Bronchial epithelial cell (primary cell): ENCODE measurements around the gene FNDC3B. TPM values are rescaled to one million over a fixed set of nuclear protein-coding genes. Genes with fewer than 3 reads are reported as not detected.

ENCODE experiments used
- DNase-seq: peaks from one replicate; pipeline ENCODE4 v3.0.0-alpha.2; 2010; ENCODE audit warnings: low read depth
- FAIRE-seq: peaks from 2 replicates; lab custom pipeline; 2011; peaks lifted over from hg19 to GRCh38; lab: Jason Lieb, UNC
- H3K27me3 ChIP-seq: 2 replicates; pipeline ENCODE4 v1.5.1; 2011; ENCODE audit warnings: low read length; ENCODE audit not compliant: control insufficient read depth, insufficient read depth
- H3K36me3 ChIP-seq: 2 replicates; pipeline ENCODE4 v1.5.1; 2011; ENCODE audit warnings: low read length; ENCODE audit not compliant: control insufficient read depth, insufficient read depth
- H3K4me3 ChIP-seq: 2 replicates; pipeline ENCODE4 v1.5.1; 2011; ENCODE audit warnings: mild to moderate bottlenecking, low read depth, low read length, control low read depth
- CTCF ChIP-seq: IDR thresholded peaks from 2 replicates; pipeline ENCODE4 v1.5.1; 2011; ENCODE audit warnings: mild to moderate bottlenecking, moderate library complexity, low read length, control low read depth, inconsistent platforms; ENCODE audit not compliant: insufficient read depth, severe bottlenecking
- total RNA-seq: library from RNA; depleted of rRNA; stranded (reverse); fragments of >200 nt; gene quantifications from 2 replicates; pipeline ENCODE4 v1.2.1, GENCODE V29; 2014

The FNDC3B gene
- total RNA-seq, 1 donor from 2014 or later: 39.2 TPM

- Histone ChIP-seq H3K36me3 (peaks cover 18% of the 10 kb centered on the region), H3K27me3 (no peaks in the 10 kb centered on the region), H3K4me3 (no peak overlapping the region)
- TF ChIP-seq CTCF: no peak
- no peak for DNase-seq
- FAIRE-seq: no peak
Measured at GRCh38 chr3:172340583-172340982, 301.2 kb downstream of the FNDC3B start.

- peak; percentile 52 for TF ChIP-seq CTCF
- peaks cover 19% of the 10 kb centered on the region for H3K36me3 ChIP-seq
- H3K4me3 ChIP-seq: no peak overlapping the region
- FAIRE-seq (no peak), DNase-seq (peak; percentile 71)
- H3K27me3 ChIP-seq: no peaks in the 10 kb centered on the region
Measured at GRCh38 chr3:172341482-172342059, 302.2 kb downstream of the FNDC3B start.

- no peak for DNase-seq
- peaks cover 20% of the 10 kb centered on the region for H3K36me3 ChIP-seq
- no peaks in the 10 kb centered on the region for H3K27me3 ChIP-seq
- no peak for FAIRE-seq
- no peak overlapping the region for H3K4me3 ChIP-seq
- no peak for TF ChIP-seq CTCF
Measured at GRCh38 chr3:172342097-172342659, 302.8 kb downstream of the FNDC3B start.

GRCh38 chr3:172343117-172343516 lies 303.7 kb downstream of the FNDC3B start:
- no peak for TF ChIP-seq CTCF
- H3K27me3 ChIP-seq: no peaks in the 10 kb centered on the region
- DNase-seq (no peak), FAIRE-seq (no peak)
- H3K36me3 ChIP-seq: peaks cover 21% of the 10 kb centered on the region
- no peak overlapping the region for H3K4me3 ChIP-seq

GRCh38 chr3:172343979-172344378 lies 304.6 kb downstream of the FNDC3B start:
- no peaks in the 10 kb centered on the region for H3K27me3 ChIP-seq
- FAIRE-seq: no peak
- H3K4me3 ChIP-seq: no peak overlapping the region
- no peak for DNase-seq
- peaks cover 21% of the 10 kb centered on the region for H3K36me3 ChIP-seq
- TF ChIP-seq CTCF: no peak

- H3K27me3 ChIP-seq: no peaks in the 10 kb centered on the region
- no peak for FAIRE-seq
- no peak for TF ChIP-seq CTCF
- H3K36me3 ChIP-seq: peaks cover 21% of the 10 kb centered on the region
- DNase-seq: no peak
- H3K4me3 ChIP-seq: no peak overlapping the region
Measured at GRCh38 chr3:172346161-172346560, 306.8 kb downstream of the FNDC3B start.
